HEK293 (cell line): ENCODE data around the gene MS4A18.

Source experiments
- ATF2 ChIP-seq: fragments of 450-650 bp; formaldehyde crosslinking; IDR thresholded peaks from 2 replicates; pipeline ENCODE4 v1.5.1; 2016; ENCODE audit warnings: missing biosample characterization, missing genetic modification characterization, low read depth
- CTCF ChIP-seq: fragments of 450-650 bp; formaldehyde crosslinking; IDR thresholded peaks from 2 replicates; pipeline ENCODE4 v1.5.1; 2016; ENCODE audit warnings: missing biosample characterization, missing genetic modification characterization
- GLIS1 ChIP-seq: fragments of 450-650 bp; formaldehyde crosslinking; IDR thresholded peaks from 2 replicates; pipeline ENCODE4 v1.5.1; 2016; ENCODE audit warnings: missing biosample characterization, missing genetic modification characterization
- KLF16 ChIP-seq: fragments of 450-650 bp; formaldehyde crosslinking; IDR thresholded peaks from 2 replicates; pipeline ENCODE4 v1.5.1; 2017; ENCODE audit warnings: missing biosample characterization, missing genetic modification characterization
- OVOL3 ChIP-seq: fragments of 450-650 bp; formaldehyde crosslinking; IDR thresholded peaks from 2 replicates; pipeline ENCODE4 v1.5.1; 2016; ENCODE audit warnings: missing biosample characterization, missing genetic modification characterization
- REST ChIP-seq: fragments of 450-650 bp; formaldehyde crosslinking; IDR thresholded peaks from 2 replicates; pipeline ENCODE4 v1.5.1; 2016; ENCODE audit warnings: missing biosample characterization, missing genetic modification characterization
- YY1 ChIP-seq: fragments of 450-650 bp; formaldehyde crosslinking; IDR thresholded peaks from 2 replicates; pipeline ENCODE4 v1.5.1; 2018; ENCODE audit warnings: missing biosample characterization, missing genetic modification characterization
- ZNF121 ChIP-seq: fragments of 450-650 bp; formaldehyde crosslinking; IDR thresholded peaks from 2 replicates; pipeline ENCODE4 v1.5.1; 2016; ENCODE audit warnings: missing biosample characterization, missing genetic modification characterization
- ZNF138 ChIP-seq: fragments of 450-650 bp; formaldehyde crosslinking; IDR thresholded peaks from 2 replicates; pipeline ENCODE4 v1.5.1; 2016; ENCODE audit warnings: missing biosample characterization, missing genetic modification characterization, borderline replicate concordance
- ZNF140 ChIP-seq: fragments of 450-650 bp; formaldehyde crosslinking; IDR thresholded peaks from 2 replicates; pipeline ENCODE4 v1.5.1; 2016; ENCODE audit warnings: missing biosample characterization, missing genetic modification characterization
- ZNF2 ChIP-seq: fragments of 450-650 bp; formaldehyde crosslinking; IDR thresholded peaks from 2 replicates; pipeline ENCODE4 v1.5.1; 2016; ENCODE audit warnings: missing biosample characterization, missing genetic modification characterization
- ZNF274 ChIP-seq, 2 experiments: fragments of 200-500 bp in 1 of 2; fragments of 450-650 bp in 1 of 2; sonication (Bioruptor generic) in 1 of 2; formaldehyde crosslinking in 1 of 2; IDR thresholded peaks; 2 replicates each; pipeline versions ENCODE4 v1.5.1 to v1.6.1; 2014 to 2016; ENCODE audit warnings: borderline replicate concordance in 1 of 2, inconsistent platforms in 1 of 2, low read length in 1 of 2, missing biosample characterization in 1 of 2, missing genetic modification characterization in 1 of 2
- ZNF302 ChIP-seq: fragments of 450-650 bp; formaldehyde crosslinking; IDR thresholded peaks from 2 replicates; pipeline ENCODE4 v1.5.1; 2016; ENCODE audit warnings: missing biosample characterization, missing genetic modification characterization, low read depth
- ZNF501 ChIP-seq: fragments of 450-650 bp; formaldehyde crosslinking; IDR thresholded peaks from 2 replicates; pipeline ENCODE4 v1.5.1; 2016; ENCODE audit warnings: missing biosample characterization, missing genetic modification characterization

- TF ChIP-seq ZNF501 (tag by site-specific recombination) (no peak), CTCF (tag by site-specific recombination) (no peak), KLF16 (no peak), GLIS1 (tag by site-specific recombination) (no peak), ZNF121 (no peak), ZNF140 (no peak), ZNF302 (no peak), YY1 (tag by site-specific recombination) (no peak), ZNF2 (no peak), OVOL3 (no peak), ATF2 (tag by site-specific recombination) (no peak), ZNF138 (tag by site-specific recombination) (no peak), ZNF274 (IDR thresholded peaks at IDR 0.05; ENCODE audit: low read length) (no peak), ZNF274 (tag by site-specific recombination; IDR thresholded peaks at IDR 0.05; ENCODE audit: borderline replicate concordance) (no peak), REST (tag by site-specific recombination) (no peak)
Observed at GRCh38 chr11:60748225-60748624, 23.7 kb downstream of the MS4A18 start.
